OCI-LY1 (cell line): ENCODE measurements around the gene WEE1.

Experiments
- H2AFZ ChIP-seq: fragments of 200-600 bp; sonication (generic), shearing (Covaris generic); 2 replicates; pipeline ENCODE4 v1.6.0; 2014; ENCODE audit warnings: antibody characterized with exemption, mild to moderate bottlenecking, low read length
- H3F3A ChIP-seq: fragments of 200-600 bp; sonication (generic), shearing (Covaris generic); 2 replicates; pipeline ENCODE4 v1.6.0; 2014; ENCODE audit warnings: mild to moderate bottlenecking, antibody characterized with exemption, low read length, moderate library complexity; ENCODE audit not compliant: insufficient read depth
- H3K27ac ChIP-seq: fragments of 200-600 bp; sonication (generic); 2 replicates; pipeline ENCODE4 v1.5.1; 2014; ENCODE audit warnings: low read length, mixed run types, mild to moderate bottlenecking, low read depth; ENCODE audit not compliant: poor library complexity, severe bottlenecking
- H3K27me3 ChIP-seq: fragments of 200-600 bp; sonication (generic); 2 replicates; pipeline ENCODE4 v1.6.0; 2014; ENCODE audit warnings: antibody characterized with exemption, mild to moderate bottlenecking, low read length, moderate library complexity; ENCODE audit not compliant: insufficient read depth
- H3K36me3 ChIP-seq: fragments of 200-600 bp; sonication (generic); 2 replicates; pipeline ENCODE4 v1.6.1; 2014; ENCODE audit warnings: mild to moderate bottlenecking, antibody characterized with exemption, low read length, moderate library complexity, mixed read lengths; ENCODE audit not compliant: insufficient read depth
- H3K4me1 ChIP-seq: fragments of 200-600 bp; sonication (generic); 2 replicates; pipeline ENCODE4 v1.5.1; 2014; ENCODE audit warnings: mild to moderate bottlenecking, low read length, moderate library complexity; ENCODE audit not compliant: insufficient read depth, severe bottlenecking
- H3K4me2 ChIP-seq: fragments of 200-600 bp; sonication (generic), shearing (Covaris generic); 2 replicates; pipeline ENCODE4 v1.6.1; 2014; ENCODE audit warnings: low read length
- H3K4me3 ChIP-seq: fragments of 200-600 bp; sonication (generic); 2 replicates; pipeline ENCODE4 v1.5.1; 2014; ENCODE audit warnings: low read length, low read depth, mild to moderate bottlenecking, mixed read lengths; ENCODE audit not compliant: poor library complexity, severe bottlenecking
- H3K79me2 ChIP-seq: fragments of 200-600 bp; shearing (Covaris generic); 2 replicates; pipeline ENCODE4 v1.6.1; 2016; ENCODE audit warnings: mixed run types, low read length, mixed read lengths; ENCODE audit not compliant: insufficient read depth
- H3K9ac ChIP-seq: fragments of 200-600 bp; sonication (generic), shearing (Covaris generic); 2 replicates; pipeline ENCODE4 v1.6.1; 2014; ENCODE audit warnings: mild to moderate bottlenecking, low read length, mixed read lengths
- H3K9me2 ChIP-seq: fragments of 200-600 bp; sonication (generic), shearing (Covaris generic); 2 replicates; pipeline ENCODE4 v1.6.1; 2014; ENCODE audit warnings: low read depth, mild to moderate bottlenecking, low read length, mixed read lengths
- H3K9me3 ChIP-seq: fragments of 200-600 bp; shearing (Covaris generic); 2 replicates; pipeline ENCODE4 v1.6.1; 2014; ENCODE audit warnings: low read length, mixed read lengths
- H4K20me1 ChIP-seq: fragments of 200-600 bp; sonication (generic), shearing (Covaris generic); 2 replicates; pipeline ENCODE4 v1.6.0; 2016; ENCODE audit warnings: mild to moderate bottlenecking, low read length; ENCODE audit not compliant: insufficient read depth
- CTCF ChIP-seq: fragments of 200-600 bp; sonication (generic), shearing (Covaris generic); IDR thresholded peaks from 2 replicates; pipeline ENCODE4 v1.5.1; 2017; ENCODE audit warnings: mild to moderate bottlenecking, antibody characterized with exemption, low read length, moderate library complexity, mixed read lengths
- EZH2 ChIP-seq: fragments of 200-600 bp; sonication (generic), shearing (Covaris generic); IDR thresholded peaks from 2 replicates; pipeline ENCODE4 v1.8.0; 2017; ENCODE audit warnings: borderline replicate concordance, mixed run types, mild to moderate bottlenecking, antibody characterized with exemption, low read length, moderate library complexity, mixed read lengths

Gene WEE1

GRCh38 chr11:9571071-9571762 is 2.3 kb upstream of the WEE1 start:
- Histone ChIP-seq H4K20me1 (no peaks in the 10 kb centered on the region), H3K27ac (peak overlapping the region; percentile 94), H3K9me3 (no peaks in the 10 kb centered on the region), H3K4me1 (peaks cover 55% of the 10 kb centered on the region), H3F3A (peaks cover 14% of the 10 kb centered on the region), H3K36me3 (peaks cover 18% of the 10 kb centered on the region), H3K9me2 (no peaks in the 10 kb centered on the region), H3K27me3 (no peaks in the 10 kb centered on the region), H3K4me2 (peak overlapping the region; percentile 74), H3K79me2 (peaks cover 26% of the 10 kb centered on the region), H3K4me3 (peak overlapping the region; percentile 99), H2AFZ (no peak overlapping the region), H3K9ac (peak overlapping the region; percentile 82; the same call in 1 of the 2 replicates)
- TF ChIP-seq EZH2: no peak
- TF ChIP-seq CTCF: no peak

- H3K4me2 ChIP-seq: peak overlapping the region; percentile 74
- TF ChIP-seq CTCF (no peak), EZH2 (no peak)
Measured at GRCh38 chr11:9571763-9572115, 1.7 kb upstream of the WEE1 start.

GRCh38 chr11:9573775-9574621 is 528 bp downstream of the WEE1 start:
- Histone ChIP-seq H3F3A (peaks cover 12% of the 10 kb centered on the region), H3K4me3 (peak overlapping the region; percentile 99), H3K9me2 (no peaks in the 10 kb centered on the region), H3K9ac (peak overlapping the region; percentile 99), H4K20me1 (no peaks in the 10 kb centered on the region), H2AFZ (no peak overlapping the region), H3K4me2 (peak overlapping the region; percentile 96), H3K79me2 (peaks cover 51% of the 10 kb centered on the region), H3K9me3 (no peaks in the 10 kb centered on the region), H3K36me3 (peaks cover 44% of the 10 kb centered on the region), H3K4me1 (peaks cover 67% of the 10 kb centered on the region), H3K27me3 (no peaks in the 10 kb centered on the region), H3K27ac (peak overlapping the region; percentile 85)
- TF ChIP-seq EZH2 (no peak), CTCF (no peak)

More at GRCh38 chr11:9571763-9572115, 1.7 kb upstream of the WEE1 start:
- Histone ChIP-seq H3K27ac (peak overlapping the region; percentile 94), H4K20me1 (no peaks in the 10 kb centered on the region), H3K9me3 (no peaks in the 10 kb centered on the region), H3K79me2 (peaks cover 31% of the 10 kb centered on the region), H3K36me3 (peaks cover 23% of the 10 kb centered on the region), H3K4me3 (peak overlapping the region; percentile 99), H3K9me2 (no peaks in the 10 kb centered on the region), H3K4me1 (peaks cover 57% of the 10 kb centered on the region), H3K27me3 (no peaks in the 10 kb centered on the region), H3K9ac (peak overlapping the region; percentile 82), H2AFZ (no peak overlapping the region), H3F3A (peaks cover 14% of the 10 kb centered on the region)
